PC-9 (cell line): ENCODE data around the gene DLG1. TPM values are rescaled to one million over a fixed set of nuclear protein-coding genes. Genes with fewer than 3 reads are reported as not detected.

Experiments
- BruUV-seq: library from RNA; stranded (reverse); fragments of 400-500 nt; replicated peaks from 2 replicates; lab custom pipeline; 2021; lab: Mats Ljungman, UMichigan
- CTCF ChIA-PET: fragments of 300-600 bp; sonication (Branson Sonifier 250); formaldehyde crosslinking; loops from one replicate; lab custom pipeline; 2022; ENCODE audit warnings: antibody characterized with exemption; lab: Charles Lee
- POLR2A ChIA-PET: fragments of 300-600 bp; sonication (Branson Sonifier 250); formaldehyde crosslinking; loops from one replicate; lab custom pipeline; 2022; ENCODE audit warnings: antibody characterized with exemption; ENCODE audit not compliant: unreplicated experiment; lab: Charles Lee
- DNase-seq, 2 experiments: peaks; one replicate each; pipeline versions ENCODE4 v3.0.0 to v3.0.0-alpha.2; 2015 to 2022; ENCODE audit warnings: mixed read lengths in 1 of 2
- H2AFZ ChIP-seq: fragments of 200-600 bp; sonication (generic); 2 replicates; pipeline ENCODE4 v1.8.1; 2017; ENCODE audit warnings: antibody characterized with exemption
- H3F3A ChIP-seq: fragments of 200-600 bp; sonication (generic); 2 replicates; pipeline ENCODE4 v1.8.1; 2017; ENCODE audit warnings: antibody characterized with exemption, mild to moderate bottlenecking, low read depth; ENCODE audit not compliant: insufficient read depth
- H3K27ac ChIP-seq: fragments of 200-600 bp; sonication (generic); 2 replicates; pipeline ENCODE4 v1.6.1; 2016; ENCODE audit warnings: mixed run types
- H3K27me3 ChIP-seq: fragments of 200-600 bp; sonication (generic); 2 replicates; pipeline ENCODE4 v1.6.1; 2016; ENCODE audit warnings: low read depth, mixed run types; ENCODE audit not compliant: insufficient read depth
- H3K36me3 ChIP-seq: fragments of 200-600 bp; sonication (generic); 2 replicates; pipeline ENCODE4 v1.6.1; 2016; ENCODE audit warnings: low read depth, mixed run types
- H3K4me1 ChIP-seq: fragments of 200-600 bp; sonication (generic); replicated peaks from 2 replicates; pipeline ENCODE4 v1.6.1; 2016; ENCODE audit warnings: mixed run types; ENCODE audit not compliant: insufficient read depth
- H3K4me2 ChIP-seq: fragments of 200-600 bp; sonication (generic); 2 replicates; pipeline ENCODE4 v1.6.1; 2017; ENCODE audit warnings: mixed run types
- H3K4me3 ChIP-seq: fragments of 200-600 bp; sonication (generic); 2 replicates; pipeline ENCODE4 v1.6.1; 2016; ENCODE audit warnings: mixed run types
- H3K79me2 ChIP-seq: fragments of 200-600 bp; sonication (generic); 2 replicates; pipeline ENCODE4 v1.6.1; 2017; ENCODE audit warnings: low read depth, mixed run types
- H3K9me2 ChIP-seq: fragments of 200-600 bp; sonication (generic); 2 replicates; pipeline ENCODE4 v1.8.1; 2017; ENCODE audit warnings: mild to moderate bottlenecking; ENCODE audit not compliant: insufficient read depth
- H3K9me3 ChIP-seq: fragments of 200-600 bp; sonication (generic); 2 replicates; pipeline ENCODE4 v1.8.1; 2016; ENCODE audit warnings: low read depth; ENCODE audit not compliant: insufficient read depth
- H4K20me1 ChIP-seq: fragments of 200-600 bp; sonication (generic); 2 replicates; pipeline ENCODE4 v1.8.1; 2017; ENCODE audit not compliant: insufficient read depth
- CTCF ChIP-seq: fragments of 200-600 bp; sonication (generic); conservative IDR thresholded peaks from 2 replicates; pipeline ENCODE4 v1.6.1; 2017; ENCODE audit warnings: mixed run types, antibody characterized with exemption, mild to moderate bottlenecking, moderate library complexity
- EZH2 ChIP-seq: fragments of 200-600 bp; sonication (generic); IDR thresholded peaks from 2 replicates; pipeline ENCODE4 v1.8.0; 2017; ENCODE audit warnings: antibody characterized with exemption, low read depth
- intact Hi-C: fragments of 100-400 bp; cut with micrococcal nuclease; formaldehyde crosslinking; loops from one replicate; pipeline ENCODE4 v1.10.0; 2022; ENCODE audit not compliant: unreplicated experiment
- total RNA-seq: library from RNA; stranded (reverse); gene quantifications from 2 replicates; pipeline ENCODE4 v1.2.3, GENCODE V29; 2021

The DLG1 gene
- total RNA-seq, 1 experiment from 2014 or later: 201 TPM

GRCh38 chr3:197257711-197258110 is 40.7 kb downstream of the DLG1 start:
- ChIA-PET CTCF (interaction anchor here (0.5 to 1.9 kb wide), 8 partner anchors 7 to 466 kb away, joined by 3 to 12 read pairs (median 6); no protein-coding TSS in a partner anchor), POLR2A (interaction anchor here (0.5 to 0.6 kb wide), 3 partner anchors 10 to 259 kb away, joined by 4 to 12 read pairs (median 4); no protein-coding TSS in a partner anchor)
- Histone ChIP-seq H2AFZ (no peak overlapping the region), H3F3A (peaks cover 63% of the 10 kb centered on the region), H3K4me3 (no peak overlapping the region), H3K27ac (peak overlapping the region; percentile 53), H3K4me1 (0 out of 2 replicates have a peak, but pooled peaks cover 8% of the 10 kb centered on the region), H3K9me2 (no peaks in the 10 kb centered on the region), H3K4me2 (no peak overlapping the region), H3K9me3 (no peaks in the 10 kb centered on the region), H3K36me3 (peaks cover 16% of the 10 kb centered on the region), H3K27me3 (no peaks in the 10 kb centered on the region), H4K20me1 (peaks cover 79% of the 10 kb centered on the region), H3K79me2 (peaks cover 98% of the 10 kb centered on the region)
- intact Hi-C loops: loop anchor here (2.0 kb wide), 2 partner anchors 19 to 197 kb away; no protein-coding TSS in a partner anchor
- TF ChIP-seq CTCF (no peak), EZH2 (no peak)
- no peak for DNase-seq
- BruUV-seq: no TSS peak

DNA sequence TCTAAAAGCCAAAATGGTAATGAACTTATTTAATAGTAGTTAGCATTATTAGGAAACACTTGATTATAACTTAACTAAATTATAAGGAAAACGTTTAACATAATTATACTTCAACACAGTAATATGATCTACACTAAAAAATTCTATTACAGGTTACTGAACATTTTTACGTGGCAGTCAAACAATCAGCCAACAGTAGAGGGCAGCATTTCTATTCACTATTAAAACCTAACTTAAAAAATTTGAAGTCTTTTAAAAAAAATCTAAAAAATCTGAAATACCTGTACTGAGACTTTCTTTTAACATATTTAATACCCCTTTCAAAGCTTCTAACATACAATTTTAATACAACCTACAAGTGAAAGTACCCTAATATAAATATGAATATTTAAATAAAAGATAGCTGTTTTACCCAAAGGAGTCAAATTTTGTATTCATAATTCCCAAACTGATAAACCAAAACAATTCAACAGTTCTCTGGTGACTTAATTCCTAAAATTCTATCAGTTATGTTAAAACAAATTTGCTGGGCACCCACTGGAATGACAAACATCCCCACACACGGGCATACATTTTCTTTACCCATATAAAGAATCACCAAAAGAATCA is 41.5 kb downstream of the DLG1 start:
- intact Hi-C loops: loop anchor here (1.0 to 2.0 kb wide), 3 partner anchors 20 to 253 kb away; no protein-coding TSS in a partner anchor
- POLR2A ChIA-PET: interaction anchor here (0.5 to 0.7 kb wide), 6 partner anchors 11 to 260 kb away, joined by 3 to 12 read pairs (median 4); no protein-coding TSS in a partner anchor
- Histone ChIP-seq H3F3A (peaks cover 63% of the 10 kb centered on the region), H3K4me2 (no peak overlapping the region), H3K27me3 (no peaks in the 10 kb centered on the region), H3K4me1 (0 out of 2 replicates have a peak, but pooled peaks cover 8% of the 10 kb centered on the region), H3K9me2 (no peaks in the 10 kb centered on the region), H3K79me2 (peaks cover 98% of the 10 kb centered on the region), H3K4me3 (no peak overlapping the region), H3K9me3 (peaks cover 4% of the 10 kb centered on the region; the same call in 1 of the 2 replicates), H2AFZ (no peak overlapping the region), H4K20me1 (peaks cover 81% of the 10 kb centered on the region), H3K36me3 (peaks cover 24% of the 10 kb centered on the region), H3K27ac (peak overlapping the region; percentile 53)
- DNase-seq: peak; percentile 31 to 56
- CTCF ChIA-PET: interaction anchor here (0.6 to 1.9 kb wide), 7 partner anchors 8 to 465 kb away, joined by 3 to 12 read pairs (median 3); no protein-coding TSS in a partner anchor
- no TSS peak for BruUV-seq
- TF ChIP-seq EZH2: no peak
- TF ChIP-seq CTCF: peak; percentile 94

DNA sequence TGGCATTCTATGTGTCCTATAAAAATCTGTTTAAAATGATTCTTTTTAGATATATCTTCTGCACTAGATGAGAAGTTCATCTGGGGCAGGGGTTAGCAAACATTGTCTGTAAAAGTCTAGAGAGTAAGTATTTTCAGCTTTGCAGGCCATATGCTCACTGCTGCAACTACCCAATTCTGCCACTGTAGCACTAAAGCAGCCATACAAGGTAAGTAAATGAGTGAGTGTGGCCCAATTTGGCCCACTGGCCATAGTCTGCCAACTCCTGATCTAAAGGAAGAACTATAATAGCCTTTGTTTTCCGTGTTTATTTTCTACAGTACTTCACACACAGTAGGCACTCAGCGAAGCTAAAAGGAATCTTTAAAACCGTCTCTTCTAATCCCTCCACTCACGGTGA is 42.3 kb downstream of the DLG1 start:
- DNase-seq: no peak
- no TSS peak for BruUV-seq
- ChIA-PET POLR2A (interaction anchor here (0.7 kb wide), 1 partner anchor 32 kb away, joined by 3 read pairs; no protein-coding TSS in a partner anchor), CTCF (interaction anchor here (0.7 to 1.9 kb wide), 4 partner anchors 28 to 244 kb away, joined by 3 to 8 read pairs (median 4); no protein-coding TSS in a partner anchor)
- TF ChIP-seq EZH2 (no peak), CTCF (no peak)
- Histone ChIP-seq H3K27ac (no peak overlapping the region), H3K27me3 (no peaks in the 10 kb centered on the region), H2AFZ (no peak overlapping the region), H3K9me2 (no peaks in the 10 kb centered on the region), H3F3A (peaks cover 59% of the 10 kb centered on the region), H3K79me2 (peaks cover 98% of the 10 kb centered on the region), H3K4me2 (no peak overlapping the region), H3K9me3 (peaks cover 6% of the 10 kb centered on the region), H3K4me3 (no peak overlapping the region), H4K20me1 (peaks cover 81% of the 10 kb centered on the region), H3K4me1 (0 out of 2 replicates have a peak, but pooled peaks cover 8% of the 10 kb centered on the region), H3K36me3 (peaks cover 31% of the 10 kb centered on the region)
- intact Hi-C loops: loop anchor here (1.0 to 2.0 kb wide), 3 partner anchors 21 to 254 kb away; no protein-coding TSS in a partner anchor
